ENCODE results near the gene ATP2C1. TPM values are rescaled to one million over a fixed set of nuclear protein-coding genes. Genes with fewer than 3 reads are reported as not detected.
"Not testable (repeated sequence)": the region's sequence is repeated elsewhere in the genome, so short reads cannot be mapped to it uniquely, and the experiment has no call there.

ATP2C1 gene
- polyA plus RNA-seq, 3 donors = 144 to 158 (median 153) TPM

DNA sequence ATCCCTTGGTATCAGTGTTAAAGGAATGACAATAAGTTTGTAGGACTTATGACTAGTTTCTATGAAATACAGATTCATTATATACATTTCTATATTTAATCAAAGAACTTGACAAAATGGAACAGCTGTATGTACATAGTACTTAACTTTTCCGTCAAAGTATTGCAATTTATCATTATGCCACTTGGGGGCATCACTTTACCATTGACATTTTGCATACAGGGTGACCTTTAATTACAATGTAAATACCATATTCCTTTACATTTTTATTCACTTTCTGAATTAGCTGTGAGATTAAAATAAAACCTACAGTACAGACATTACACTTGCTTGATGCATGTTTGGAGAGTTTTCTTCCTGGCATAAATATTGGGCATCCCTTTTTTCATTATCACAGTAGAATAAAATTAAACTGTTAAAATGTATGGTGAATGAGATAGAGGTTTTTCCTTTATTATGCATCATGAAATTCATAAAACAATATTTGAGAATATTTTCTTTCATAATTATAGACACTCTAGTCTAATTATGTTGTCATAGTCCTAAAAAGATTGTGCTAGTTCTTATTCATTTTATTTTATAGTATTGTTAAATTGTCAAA, 139.7 kb downstream of the ATP2C1 start:
- DNase-seq (ENCODE audit: low read depth in 3 of 3, low spot score in 2 of 3) = peak in 2 of 3 donors; percentile 16 to 21

GRCh38 chr3:131036200-131036816, 142.4 kb downstream of the ATP2C1 start:
- DNase-seq (ENCODE audit: low read depth in 3 of 3, low spot score in 2 of 3) = no peak

- DNase-seq (ENCODE audit: low read depth in 3 of 3, low spot score in 2 of 3) = no peak
Observed at GRCh38 chr3:131036986-131037385, 143.1 kb downstream of the ATP2C1 start.

DNA sequence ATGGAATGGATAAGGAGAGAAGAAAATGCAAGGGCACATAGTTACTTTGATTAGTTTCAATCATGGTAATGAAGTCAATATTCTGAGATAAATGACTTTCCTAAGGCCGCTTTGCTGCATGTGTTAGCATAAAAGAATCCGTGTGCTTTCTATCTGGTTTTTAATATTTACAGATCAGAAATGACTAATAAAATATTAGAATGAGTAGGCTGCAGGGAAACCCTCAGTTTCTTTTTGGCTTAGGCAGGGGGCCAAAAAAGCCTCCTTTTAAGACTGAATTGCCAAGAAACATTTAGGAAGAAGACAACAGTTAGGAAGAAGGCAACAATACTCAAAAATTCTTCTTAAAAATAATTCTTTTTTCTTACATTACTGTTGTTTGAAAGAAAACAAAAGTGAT, 144.4 kb downstream of the ATP2C1 start:
- DNase-seq (ENCODE audit: low read depth in 3 of 3, low spot score in 2 of 3) = no peak

GRCh38 chr3:131042271-131042985, 148.5 kb downstream of the ATP2C1 start:
- not testable (repeated sequence) for DNase-seq (ENCODE audit: low read depth in 3 of 3, low spot score in 2 of 3)

DNA sequence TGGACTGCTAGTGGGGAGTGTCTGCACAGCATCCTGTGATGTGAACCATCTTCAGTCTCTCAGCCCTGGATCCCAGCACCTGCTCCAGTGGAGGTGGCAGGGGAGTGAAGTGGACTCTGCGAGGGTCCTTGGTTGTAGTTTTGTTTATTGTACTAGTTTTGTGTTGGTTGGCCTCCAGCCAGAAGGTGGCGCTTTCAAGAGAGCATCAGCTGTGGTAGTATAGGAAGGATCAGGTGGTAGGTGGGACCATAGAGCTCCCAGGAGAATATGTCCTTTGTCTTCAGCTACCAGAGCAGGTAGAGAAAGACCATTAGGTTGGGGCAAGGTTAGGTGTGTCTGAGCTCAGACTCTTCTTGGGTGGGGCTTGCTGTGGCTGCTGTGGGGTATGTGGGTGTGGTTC, 153.7 kb downstream of the ATP2C1 start:
- DNase-seq (ENCODE audit: low read depth in 3 of 3, low spot score in 2 of 3) = no peak

DNA sequence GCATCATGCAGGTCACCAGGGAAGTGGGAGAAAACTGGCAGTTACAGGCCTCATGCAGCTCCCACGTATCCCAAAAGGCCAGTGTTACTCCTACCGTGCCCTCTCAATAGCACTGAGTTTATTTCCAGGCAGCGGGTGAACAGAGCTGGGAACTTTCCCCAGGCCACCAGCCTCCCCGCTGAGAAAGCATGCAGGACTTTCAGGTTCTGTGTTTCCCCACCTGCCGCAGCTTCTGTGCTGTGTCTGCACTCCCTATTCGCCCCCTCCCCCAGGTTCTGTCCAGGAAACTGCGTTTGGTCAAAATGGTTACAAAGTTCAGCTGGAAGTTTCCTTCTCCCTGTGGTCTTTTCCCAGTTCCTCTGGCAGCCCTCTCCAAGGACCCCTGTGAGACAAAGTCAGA, 154.1 kb downstream of the ATP2C1 start:
- DNase-seq (ENCODE audit: low read depth in 3 of 3, low spot score in 2 of 3) = no peak

GRCh38 chr3:131050001-131050400, 156.1 kb downstream of the ATP2C1 start:
- DNase-seq (ENCODE audit: low read depth in 3 of 3, low spot score in 2 of 3) = no peak

DNA sequence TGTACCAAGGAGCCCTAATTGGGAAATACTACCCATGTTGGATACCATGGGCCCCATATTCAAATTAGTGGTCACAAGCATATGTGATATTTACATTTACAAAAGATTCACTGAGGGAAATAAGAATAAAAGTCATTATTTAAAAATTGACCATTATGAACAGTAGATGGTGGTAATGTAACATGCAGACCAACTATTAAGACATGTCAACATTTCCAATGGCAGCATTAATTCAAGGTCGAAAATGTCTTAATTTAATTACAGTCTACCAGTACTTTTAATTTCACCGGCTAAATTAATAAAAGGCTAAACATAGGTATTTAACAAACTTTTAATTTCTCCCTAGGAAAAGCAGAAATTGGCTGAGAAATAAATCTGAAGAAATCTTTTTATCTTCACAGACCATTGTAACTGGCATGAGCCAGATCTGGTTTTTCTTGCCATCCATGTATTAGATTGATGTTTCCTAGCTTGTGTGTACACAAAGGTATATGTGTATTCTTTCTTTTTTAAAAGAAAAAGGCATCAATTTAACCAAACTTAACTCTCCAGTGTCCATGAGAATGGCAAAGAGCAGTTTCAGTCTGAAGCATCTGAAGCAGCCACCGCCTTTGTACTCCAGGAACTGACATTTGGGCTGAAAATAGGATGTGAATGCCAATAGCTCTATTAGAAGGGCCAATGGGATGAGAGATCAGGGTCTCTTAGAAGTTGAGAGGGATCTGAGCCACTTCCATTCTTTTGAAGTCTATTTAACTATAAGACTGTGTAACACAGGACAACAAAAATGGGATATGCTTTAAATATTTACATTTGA, 159.4 kb downstream of the ATP2C1 start:
- DNase-seq (ENCODE audit: low read depth in 3 of 3, low spot score in 2 of 3) = no peak

Other genes starting within 250 kb of the ATP2C1 start
- 10 to 100 TPM; 48.2 to 51.5 (median 50.3) TPM for gene PIK3R4, start 147.3 kb upstream of the ATP2C1 start, polyA plus RNA-seq (ENCODE audit: insufficient read length in 3 of 3)
- gene ASTE1, start 132.7 kb downstream of the ATP2C1 start, polyA plus RNA-seq (ENCODE audit: insufficient read length in 3 of 3) = 10 to 100 TPM; 14.6 to 17.5 (median 16.6) TPM
- gene NEK11, start 132.8 kb downstream of the ATP2C1 start, polyA plus RNA-seq (ENCODE audit: insufficient read length in 3 of 3) = 10 to 100 TPM; 19.2 to 22.1 (median 21.7) TPM